ENCODE results near the gene KLHL2.

Gene KLHL2

GRCh38 chr4:165367040-165367439, 159.7 kb downstream of the KLHL2 start:
- no peak overlapping the region for H3K18ac ChIP-seq (ENCODE audit: low read length)
- no peak overlapping the region for H2BK15ac ChIP-seq (replicated peaks; ENCODE audit: low read depth)
- no peak overlapping the region for H3K4ac ChIP-seq (ENCODE audit: low read depth, low read length)
- no peaks in the 10 kb centered on the region for H3K79me1 ChIP-seq (ENCODE audit: low read length)
- no peak for DNase-seq
- no peak overlapping the region for H4K8ac ChIP-seq (ENCODE audit: low read depth, low read length)
- no peak overlapping the region for H3K56ac ChIP-seq (ENCODE audit: low read length)
- H3K27ac ChIP-seq (ENCODE audit: low read depth, low read length) = no peak overlapping the region
- no peak overlapping the region for H3K23ac ChIP-seq (ENCODE audit: low read length)
- H2BK5ac ChIP-seq (ENCODE audit: low read length) = no peak overlapping the region
- H2BK120ac ChIP-seq (ENCODE audit: low read depth, low read length) = no peak overlapping the region
- no peaks in the 10 kb centered on the region for H3K27me3 ChIP-seq (ENCODE audit: insufficient read depth, low read length, poor library complexity)
- peaks cover 2% of the 10 kb centered on the region for H3K4me1 ChIP-seq (ENCODE audit: control insufficient read depth, low read depth, low read length)
- H3K36me3 ChIP-seq (ENCODE audit: control insufficient read depth, insufficient read depth, low read length) = no peaks in the 10 kb centered on the region
- no peak overlapping the region for H3K4me3 ChIP-seq (ENCODE audit: low read length)
- no peak overlapping the region for H2AK5ac ChIP-seq (ENCODE audit: low read length)
- H3K4me2 ChIP-seq (ENCODE audit: low read length) = no peak overlapping the region
- no peak overlapping the region for H3K9ac ChIP-seq (ENCODE audit: low read length)
- WGBS (ENCODE audit: extremely low coverage, insufficient coverage, low lambda C conversion rate) = no CpG with 5 or more reads among the region's 4 CpGs
- no peaks in the 10 kb centered on the region for H3K79me2 ChIP-seq (ENCODE audit: control insufficient read depth, insufficient read depth, low read length)
- no peak overlapping the region for H4K5ac ChIP-seq (ENCODE audit: low read length)

DNA sequence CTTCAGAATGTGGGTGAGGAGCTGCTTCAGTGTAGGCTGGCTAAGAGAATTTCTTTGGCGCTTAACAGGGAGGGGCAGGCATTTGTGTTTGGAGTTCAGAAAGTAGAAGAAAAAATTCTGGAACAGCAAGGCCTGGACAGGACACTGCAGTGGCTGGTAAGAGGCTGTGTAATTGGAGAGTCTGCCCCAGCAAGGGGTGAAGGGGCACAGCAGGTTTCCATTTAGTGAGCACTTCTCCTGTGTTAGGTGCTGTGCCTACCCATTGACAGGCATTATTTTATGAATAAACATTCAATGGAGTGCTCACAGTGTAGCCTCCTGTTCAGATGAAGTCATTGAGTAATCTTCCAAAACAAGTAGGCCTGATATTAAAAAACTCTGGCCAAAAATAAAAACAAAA, 160.8 kb downstream of the KLHL2 start:
- Histone ChIP-seq H3K18ac (ENCODE audit: low read length) (no peak overlapping the region), H2BK5ac (ENCODE audit: low read length) (no peak overlapping the region), H2BK15ac (replicated peaks; ENCODE audit: low read depth) (no peak overlapping the region), H3K27me3 (ENCODE audit: insufficient read depth, low read length, poor library complexity) (no peaks in the 10 kb centered on the region), H3K56ac (ENCODE audit: low read length) (no peak overlapping the region), H3K4ac (ENCODE audit: low read depth, low read length) (no peak overlapping the region), H3K4me2 (ENCODE audit: low read length) (no peak overlapping the region), H3K27ac (ENCODE audit: low read depth, low read length) (no peak overlapping the region), H2AK5ac (ENCODE audit: low read length) (no peak overlapping the region), H3K79me2 (ENCODE audit: control insufficient read depth, insufficient read depth, low read length) (no peaks in the 10 kb centered on the region), H3K36me3 (ENCODE audit: control insufficient read depth, insufficient read depth, low read length) (no peaks in the 10 kb centered on the region), H3K9ac (ENCODE audit: low read length) (no peak overlapping the region), H4K8ac (ENCODE audit: low read depth, low read length) (no peak overlapping the region), H3K4me1 (ENCODE audit: control insufficient read depth, low read depth, low read length) (peaks cover 2% of the 10 kb centered on the region), H4K5ac (ENCODE audit: low read length) (no peak overlapping the region), H3K79me1 (ENCODE audit: low read length) (no peaks in the 10 kb centered on the region), H3K4me3 (ENCODE audit: low read length) (no peak overlapping the region), H2BK120ac (ENCODE audit: low read depth, low read length) (no peak overlapping the region), H3K23ac (ENCODE audit: low read length) (no peak overlapping the region)
- WGBS (ENCODE audit: extremely low coverage, insufficient coverage, low lambda C conversion rate) = no CpG with 5 or more reads among the region's 1 CpG
- DNase-seq = no peak

DNA sequence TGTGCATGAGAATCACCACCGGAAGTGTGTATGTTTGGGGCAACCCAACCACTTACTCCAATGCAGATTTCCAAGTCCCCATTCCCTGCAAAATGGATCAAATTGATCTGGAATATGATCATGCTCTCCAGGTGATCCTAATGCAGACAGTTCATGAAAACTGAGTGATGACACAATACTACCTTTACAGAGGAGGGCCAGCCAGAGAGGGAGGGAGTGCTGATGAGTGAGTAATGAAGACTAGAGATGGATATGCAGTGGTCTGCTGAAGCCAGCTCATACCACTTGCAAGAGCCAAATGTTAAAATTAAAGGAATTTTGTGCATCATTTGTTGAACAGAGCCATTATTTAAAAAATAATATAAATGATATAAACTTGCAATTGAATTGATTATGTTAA, 161.2 kb downstream of the KLHL2 start:
- Histone ChIP-seq H2AK5ac (ENCODE audit: low read length) (no peak overlapping the region), H4K5ac (ENCODE audit: low read length) (no peak overlapping the region), H3K4me3 (ENCODE audit: low read length) (no peak overlapping the region), H3K4ac (ENCODE audit: low read depth, low read length) (no peak overlapping the region), H3K27ac (ENCODE audit: low read depth, low read length) (no peak overlapping the region), H2BK120ac (ENCODE audit: low read depth, low read length) (no peak overlapping the region), H3K27me3 (ENCODE audit: insufficient read depth, low read length, poor library complexity) (no peaks in the 10 kb centered on the region), H3K18ac (ENCODE audit: low read length) (no peak overlapping the region), H2BK5ac (ENCODE audit: low read length) (no peak overlapping the region), H4K8ac (ENCODE audit: low read depth, low read length) (no peak overlapping the region), H3K9ac (ENCODE audit: low read length) (no peak overlapping the region), H3K79me1 (ENCODE audit: low read length) (no peaks in the 10 kb centered on the region), H3K36me3 (ENCODE audit: control insufficient read depth, insufficient read depth, low read length) (no peaks in the 10 kb centered on the region), H2BK15ac (replicated peaks; ENCODE audit: low read depth) (no peak overlapping the region), H3K79me2 (ENCODE audit: control insufficient read depth, insufficient read depth, low read length) (no peaks in the 10 kb centered on the region), H3K4me1 (ENCODE audit: control insufficient read depth, low read depth, low read length) (peaks cover 2% of the 10 kb centered on the region), H3K56ac (ENCODE audit: low read length) (no peak overlapping the region), H3K4me2 (ENCODE audit: low read length) (no peak overlapping the region), H3K23ac (ENCODE audit: low read length) (no peak overlapping the region)
- WGBS (ENCODE audit: extremely low coverage, insufficient coverage, low lambda C conversion rate) = no CpG with 5 or more reads among the region's 1 CpG
- DNase-seq = no peak

- no peak overlapping the region for H3K23ac ChIP-seq (ENCODE audit: low read length)
- no peak overlapping the region for H4K5ac ChIP-seq (ENCODE audit: low read length)
- H4K8ac ChIP-seq (ENCODE audit: low read depth, low read length) = no peak overlapping the region
- no peaks in the 10 kb centered on the region for H3K79me1 ChIP-seq (ENCODE audit: low read length)
- H3K27ac ChIP-seq (ENCODE audit: low read depth, low read length) = no peak overlapping the region
- H3K18ac ChIP-seq (ENCODE audit: low read length) = no peak overlapping the region
- H3K27me3 ChIP-seq (ENCODE audit: insufficient read depth, low read length, poor library complexity) = no peaks in the 10 kb centered on the region
- peaks cover 2% of the 10 kb centered on the region for H3K4me1 ChIP-seq (ENCODE audit: control insufficient read depth, low read depth, low read length)
- H2BK120ac ChIP-seq (ENCODE audit: low read depth, low read length) = no peak overlapping the region
- DNase-seq = no peak
- WGBS (ENCODE audit: extremely low coverage, insufficient coverage, low lambda C conversion rate) = no CpG with 5 or more reads among the region's 5 CpGs
- no peak overlapping the region for H2BK5ac ChIP-seq (ENCODE audit: low read length)
- no peaks in the 10 kb centered on the region for H3K79me2 ChIP-seq (ENCODE audit: control insufficient read depth, insufficient read depth, low read length)
- H3K56ac ChIP-seq (ENCODE audit: low read length) = no peak overlapping the region
- H2BK15ac ChIP-seq (replicated peaks; ENCODE audit: low read depth) = no peak overlapping the region
- no peaks in the 10 kb centered on the region for H3K36me3 ChIP-seq (ENCODE audit: control insufficient read depth, insufficient read depth, low read length)
- no peak overlapping the region for H3K4me3 ChIP-seq (ENCODE audit: low read length)
- no peak overlapping the region for H2AK5ac ChIP-seq (ENCODE audit: low read length)
- no peak overlapping the region for H3K4ac ChIP-seq (ENCODE audit: low read depth, low read length)
- no peak overlapping the region for H3K9ac ChIP-seq (ENCODE audit: low read length)
- no peak overlapping the region for H3K4me2 ChIP-seq (ENCODE audit: low read length)
Observed at GRCh38 chr4:165369522-165369921, 162.2 kb downstream of the KLHL2 start.

DNA sequence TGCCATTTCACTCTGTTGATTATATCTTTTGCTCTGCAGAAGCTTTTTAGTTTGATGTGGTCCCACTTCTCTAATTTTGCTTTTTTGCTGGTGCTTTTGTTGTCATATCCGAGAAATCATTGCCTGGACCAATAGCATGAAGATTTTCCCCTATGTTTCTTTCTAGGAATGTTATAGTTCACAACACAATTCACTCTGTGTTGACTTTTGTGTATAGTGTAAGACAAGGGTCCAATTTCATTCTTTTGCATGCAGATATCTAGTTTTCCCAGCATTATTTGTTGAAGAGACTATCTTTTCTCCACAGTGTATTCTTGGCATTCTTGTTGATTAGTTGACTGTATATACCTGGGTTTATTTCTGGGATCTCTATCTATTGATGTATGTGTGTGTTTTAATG, 163.2 kb downstream of the KLHL2 start:
- Histone ChIP-seq H2BK120ac (ENCODE audit: low read depth, low read length) (no peak overlapping the region), H3K79me2 (ENCODE audit: control insufficient read depth, insufficient read depth, low read length) (no peaks in the 10 kb centered on the region), H3K79me1 (ENCODE audit: low read length) (no peaks in the 10 kb centered on the region), H2BK5ac (ENCODE audit: low read length) (no peak overlapping the region), H3K9ac (ENCODE audit: low read length) (no peak overlapping the region), H3K18ac (ENCODE audit: low read length) (no peak overlapping the region), H3K36me3 (ENCODE audit: control insufficient read depth, insufficient read depth, low read length) (no peaks in the 10 kb centered on the region), H2BK15ac (replicated peaks; ENCODE audit: low read depth) (no peak overlapping the region), H3K27ac (ENCODE audit: low read depth, low read length) (no peak overlapping the region), H3K4me1 (ENCODE audit: control insufficient read depth, low read depth, low read length) (no peaks in the 10 kb centered on the region), H3K27me3 (ENCODE audit: insufficient read depth, low read length, poor library complexity) (no peaks in the 10 kb centered on the region), H4K5ac (ENCODE audit: low read length) (no peak overlapping the region), H3K23ac (ENCODE audit: low read length) (no peak overlapping the region), H3K56ac (ENCODE audit: low read length) (no peak overlapping the region), H3K4me2 (ENCODE audit: low read length) (no peak overlapping the region), H3K4me3 (ENCODE audit: low read length) (no peak overlapping the region), H2AK5ac (ENCODE audit: low read length) (no peak overlapping the region), H4K8ac (ENCODE audit: low read depth, low read length) (no peak overlapping the region), H3K4ac (ENCODE audit: low read depth, low read length) (no peak overlapping the region)
- no peak for DNase-seq
- no CpG with 5 or more reads among the region's 1 CpG for WGBS (ENCODE audit: extremely low coverage, insufficient coverage, low lambda C conversion rate)

Measured in mesendoderm (in vitro differentiated cells).